Neural cell (in vitro differentiated cells): ENCODE measurements around the gene TRPM1. TPM values are rescaled to one million over a fixed set of nuclear protein-coding genes. Genes with fewer than 3 reads are reported as not detected.

Experiments
- H2AFZ ChIP-seq: fragments of 200-600, 300-800 bp; sonication (generic), shearing (Covaris generic); 2 replicates; pipeline ENCODE4 v1.6.0; 2014; ENCODE audit warnings: low read depth, mild to moderate bottlenecking, antibody characterized with exemption, low read length, moderate library complexity
- H3F3A ChIP-seq: fragments of 200-600 bp; shearing (Covaris generic); 2 replicates; pipeline ENCODE4 v1.6.1; 2016; ENCODE audit warnings: mild to moderate bottlenecking, moderate library complexity, mixed read lengths, antibody characterized with exemption, low read length; ENCODE audit not compliant: insufficient read depth, poor library complexity, severe bottlenecking
- H3K27ac ChIP-seq: fragments of 200-600, 300-800 bp; sonication (generic), shearing (Covaris generic); 2 replicates; pipeline ENCODE4 v1.5.1; 2014; ENCODE audit warnings: mild to moderate bottlenecking, low read length, moderate library complexity
- H3K27me3 ChIP-seq: fragments of 300-800, 200-600 bp; sonication (generic), shearing (Covaris generic); 2 replicates; pipeline ENCODE4 v1.6.0; 2014; ENCODE audit warnings: mild to moderate bottlenecking, low read depth, low read length, moderate library complexity; ENCODE audit not compliant: insufficient read depth
- H3K36me3 ChIP-seq: fragments of 300-800, 200-600 bp; sonication (generic), shearing (Covaris generic); 2 replicates; pipeline ENCODE4 v1.5.1; 2014; ENCODE audit warnings: mild to moderate bottlenecking, antibody characterized with exemption, low read length, moderate library complexity; ENCODE audit not compliant: insufficient read depth
- H3K4me2 ChIP-seq: fragments of 300-800, 200-600 bp; sonication (generic), shearing (Covaris generic); 2 replicates; pipeline ENCODE4 v1.6.0; 2014; ENCODE audit warnings: mild to moderate bottlenecking, low read length
- H3K4me3 ChIP-seq: fragments of 300-800, 200-600 bp; sonication (generic), shearing (Covaris generic); 2 replicates; pipeline ENCODE4 v1.5.1; 2014; ENCODE audit warnings: mild to moderate bottlenecking, low read length, moderate library complexity
- H3K79me2 ChIP-seq: fragments of 200-600 bp; shearing (Covaris generic); replicated peaks from 2 replicates; pipeline ENCODE4 v1.6.0; 2014; ENCODE audit warnings: mild to moderate bottlenecking, low read length, moderate library complexity; ENCODE audit not compliant: insufficient read depth
- H3K9ac ChIP-seq: fragments of 300-800, 200-600 bp; sonication (generic), shearing (Covaris generic); 2 replicates; pipeline ENCODE4 v1.6.1; 2016; ENCODE audit warnings: mild to moderate bottlenecking, low read length, mixed read lengths
- H3K9me2 ChIP-seq: fragments of 200-600 bp; shearing (Covaris generic); 2 replicates; pipeline ENCODE4 v1.6.1; 2016; ENCODE audit warnings: mild to moderate bottlenecking, low read length, mixed read lengths; ENCODE audit not compliant: insufficient read depth
- H3K9me3 ChIP-seq: fragments of 200-600, 300-800 bp; sonication (generic), shearing (Covaris generic); 2 replicates; pipeline ENCODE4 v1.6.1; 2016; ENCODE audit warnings: mild to moderate bottlenecking, mixed run types, low read length, moderate library complexity, mixed read lengths
- H4K20me1 ChIP-seq: fragments of 200-600 bp; shearing (Covaris generic); 2 replicates; pipeline ENCODE4 v1.6.1; 2016; ENCODE audit warnings: mild to moderate bottlenecking, mixed run types; ENCODE audit not compliant: insufficient read depth
- CTCF ChIP-seq: fragments of 450-650 bp; IDR thresholded peaks from 2 replicates; pipeline ENCODE4 v1.5.1; 2014; ENCODE audit warnings: antibody characterized with exemption, mild to moderate bottlenecking, moderate library complexity; ENCODE audit not compliant: poor library complexity, severe bottlenecking
- EP300 ChIP-seq: fragments of 450-650 bp; conservative IDR thresholded peaks from 2 replicates; pipeline ENCODE4 v1.6.1; 2014; ENCODE audit warnings: antibody characterized with exemption, mild to moderate bottlenecking, moderate library complexity; ENCODE audit not compliant: poor library complexity, severe bottlenecking
- EZH2 ChIP-seq: fragments of 200-600, 300-800 bp; shearing (Covaris generic), sonication (generic); IDR thresholded peaks from 2 replicates; pipeline ENCODE4 v1.6.1; 2014; ENCODE audit warnings: antibody characterized with exemption, low read length, borderline replicate concordance, mild to moderate bottlenecking; ENCODE audit not compliant: insufficient read depth, poor library complexity, severe bottlenecking
- MXI1 ChIP-seq: fragments of 450-650 bp; conservative IDR thresholded peaks from 2 replicates; pipeline ENCODE4 v1.6.1; 2014; ENCODE audit warnings: antibody characterized with exemption, mild to moderate bottlenecking; ENCODE audit not compliant: poor library complexity, severe bottlenecking
- POLR2AphosphoS5 ChIP-seq: IDR thresholded peaks from 2 replicates; pipeline ENCODE4 v1.6.1; 2012
- RAD21 ChIP-seq: fragments of 450-650 bp; conservative IDR thresholded peaks from 2 replicates; pipeline ENCODE4 v1.6.1; 2014; ENCODE audit warnings: antibody characterized with exemption, mild to moderate bottlenecking, moderate library complexity
- SMC3 ChIP-seq: fragments of 450-650 bp; conservative IDR thresholded peaks from 2 replicates; pipeline ENCODE4 v1.6.1; 2014; ENCODE audit warnings: antibody characterized with exemption, mild to moderate bottlenecking, moderate library complexity; ENCODE audit not compliant: poor library complexity
- TAF1 ChIP-seq: IDR thresholded peaks from 2 replicates; pipeline ENCODE4 v1.6.1; 2012; ENCODE audit warnings: low read depth
- polyA plus RNA-seq: library from polyadenylated mRNA; depleted of rRNA; stranded (reverse); fragments of >200 nt; gene quantifications from 2 replicates; pipeline ENCODE4 v1.2.3, GENCODE V29; 2014
- TF ChIP-seq, protein P1 (sequence below): IDR thresholded peaks from 2 replicates; pipeline ENCODE4 v1.6.1; 2012; ENCODE audit warnings: borderline replicate concordance

The TRPM1 gene
- polyA plus RNA-seq, 1 donor from 2014 or later = not detected

DNA sequence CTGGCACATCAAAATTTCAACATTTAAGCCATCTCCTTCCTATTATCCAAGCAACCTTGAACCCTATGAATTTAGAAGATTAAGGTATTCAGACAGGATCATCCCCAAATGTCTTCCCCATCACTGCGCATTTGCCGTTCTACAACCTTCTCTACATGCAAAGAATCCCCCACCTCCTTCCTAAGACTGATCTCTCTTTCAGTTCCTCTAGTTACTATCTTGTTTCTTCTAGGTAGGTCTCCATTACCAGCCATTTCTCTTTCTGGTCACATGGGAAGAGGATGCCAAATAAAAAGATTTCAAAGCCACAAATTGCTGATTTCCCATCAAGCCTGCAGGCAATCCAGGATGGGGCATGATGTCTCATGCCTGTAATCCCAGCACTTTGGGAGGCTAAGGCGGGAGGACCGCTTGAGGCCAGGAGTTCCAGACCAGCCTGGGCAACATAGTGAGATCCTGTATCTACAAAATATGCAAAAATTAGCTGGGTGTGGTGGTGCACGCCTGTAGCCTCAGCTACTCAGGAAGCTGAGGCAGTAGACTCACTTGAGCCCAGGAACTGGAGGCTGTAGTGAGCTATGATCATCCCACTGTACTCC is 80.4 kb downstream of the TRPM1 start:
- Histone ChIP-seq H3K4me3 (no peak overlapping the region), H3K9ac (no peak overlapping the region), H3K27me3 (no peaks in the 10 kb centered on the region), H3K27ac (no peak overlapping the region), H3K79me2 (no peaks in the 10 kb centered on the region), H2AFZ (no peak overlapping the region), H3K9me3 (no peaks in the 10 kb centered on the region), H4K20me1 (no peaks in the 10 kb centered on the region), H3K36me3 (no peaks in the 10 kb centered on the region), H3K4me2 (no peak overlapping the region), H3F3A (no peaks in the 10 kb centered on the region), H3K9me2 (no peaks in the 10 kb centered on the region)
- TF ChIP-seq RAD21 (no peak), POLR2AphosphoS5 (no peak), SMC3 (no peak), MXI1 (no peak), TAF1 (no peak), EP300 (no peak)
- TF ChIP-seq, protein P1, sequence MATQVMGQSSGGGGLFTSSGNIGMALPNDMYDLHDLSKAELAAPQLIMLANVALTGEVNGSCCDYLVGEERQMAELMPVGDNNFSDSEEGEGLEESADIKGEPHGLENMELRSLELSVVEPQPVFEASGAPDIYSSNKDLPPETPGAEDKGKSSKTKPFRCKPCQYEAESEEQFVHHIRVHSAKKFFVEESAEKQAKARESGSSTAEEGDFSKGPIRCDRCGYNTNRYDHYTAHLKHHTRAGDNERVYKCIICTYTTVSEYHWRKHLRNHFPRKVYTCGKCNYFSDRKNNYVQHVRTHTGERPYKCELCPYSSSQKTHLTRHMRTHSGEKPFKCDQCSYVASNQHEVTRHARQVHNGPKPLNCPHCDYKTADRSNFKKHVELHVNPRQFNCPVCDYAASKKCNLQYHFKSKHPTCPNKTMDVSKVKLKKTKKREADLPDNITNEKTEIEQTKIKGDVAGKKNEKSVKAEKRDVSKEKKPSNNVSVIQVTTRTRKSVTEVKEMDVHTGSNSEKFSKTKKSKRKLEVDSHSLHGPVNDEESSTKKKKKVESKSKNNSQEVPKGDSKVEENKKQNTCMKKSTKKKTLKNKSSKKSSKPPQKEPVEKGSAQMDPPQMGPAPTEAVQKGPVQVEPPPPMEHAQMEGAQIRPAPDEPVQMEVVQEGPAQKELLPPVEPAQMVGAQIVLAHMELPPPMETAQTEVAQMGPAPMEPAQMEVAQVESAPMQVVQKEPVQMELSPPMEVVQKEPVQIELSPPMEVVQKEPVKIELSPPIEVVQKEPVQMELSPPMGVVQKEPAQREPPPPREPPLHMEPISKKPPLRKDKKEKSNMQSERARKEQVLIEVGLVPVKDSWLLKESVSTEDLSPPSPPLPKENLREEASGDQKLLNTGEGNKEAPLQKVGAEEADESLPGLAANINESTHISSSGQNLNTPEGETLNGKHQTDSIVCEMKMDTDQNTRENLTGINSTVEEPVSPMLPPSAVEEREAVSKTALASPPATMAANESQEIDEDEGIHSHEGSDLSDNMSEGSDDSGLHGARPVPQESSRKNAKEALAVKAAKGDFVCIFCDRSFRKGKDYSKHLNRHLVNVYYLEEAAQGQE = no peak

- no peak overlapping the region for H3K9ac ChIP-seq
- H3K9me2 ChIP-seq = no peaks in the 10 kb centered on the region
- H2AFZ ChIP-seq = no peak overlapping the region
- no peaks in the 10 kb centered on the region for H3F3A ChIP-seq
- TF ChIP-seq CTCF = no peak
- TF ChIP-seq TAF1 = no peak
- TF ChIP-seq MXI1 = no peak
- no peak for TF ChIP-seq EP300
- TF ChIP-seq, protein P1 = no peak
- TF ChIP-seq POLR2AphosphoS5 = no peak
- no peak for TF ChIP-seq EZH2
- no peaks in the 10 kb centered on the region for H3K9me3 ChIP-seq
- H3K27me3 ChIP-seq = no peaks in the 10 kb centered on the region
- no peak overlapping the region for H3K4me3 ChIP-seq
- no peaks in the 10 kb centered on the region for H4K20me1 ChIP-seq
- H3K36me3 ChIP-seq = no peaks in the 10 kb centered on the region
- H3K27ac ChIP-seq = no peak overlapping the region
- no peaks in the 10 kb centered on the region for H3K79me2 ChIP-seq
- H3K4me2 ChIP-seq = no peak overlapping the region
Observed at GRCh38 chr15:31020542-31020941, 81.0 kb downstream of the TRPM1 start.
